ENCODE results near the gene CALN1. TPM values are rescaled to one million over a fixed set of nuclear protein-coding genes. Genes with fewer than 3 reads are reported as not detected.

Gene CALN1
- total RNA-seq, 2 donors from 2014 or later, result 4.3 to 6.9 TPM

GRCh38 chr7:72035266-72035665, 376.9 kb downstream of the CALN1 start:
- peaks cover 10% of the 10 kb centered on the region for H3K9me3 ChIP-seq (ENCODE audit: control insufficient read depth, low read length)
- H3K27ac Mint-ChIP-seq, result no peak overlapping the region
- no peaks in the 10 kb centered on the region for H3K27me3 Mint-ChIP-seq (ENCODE audit: insufficient read depth)
- no peaks in the 10 kb centered on the region for H3K9me3 Mint-ChIP-seq
- no peak for DNase-seq
- H3K4me3 Mint-ChIP-seq, result no peak overlapping the region
- H3K27me3 ChIP-seq (ENCODE audit: control insufficient read depth, insufficient read depth, low read length, poor library complexity, severe bottlenecking), result no peaks in the 10 kb centered on the region
- no peaks in the 10 kb centered on the region for H3K36me3 Mint-ChIP-seq (ENCODE audit: low read depth)
- no peaks in the 10 kb centered on the region for H3K4me1 Mint-ChIP-seq
- no peaks in the 10 kb centered on the region for H3K36me3 ChIP-seq (ENCODE audit: control insufficient read depth, insufficient read depth, low read length)
- H3K27ac ChIP-seq (ENCODE audit: low read depth, low read length), result no peak overlapping the region
- no peaks in the 10 kb centered on the region for H3K4me1 ChIP-seq (ENCODE audit: control insufficient read depth, insufficient read depth, low read length)
- TF ChIP-seq, protein P1, sequence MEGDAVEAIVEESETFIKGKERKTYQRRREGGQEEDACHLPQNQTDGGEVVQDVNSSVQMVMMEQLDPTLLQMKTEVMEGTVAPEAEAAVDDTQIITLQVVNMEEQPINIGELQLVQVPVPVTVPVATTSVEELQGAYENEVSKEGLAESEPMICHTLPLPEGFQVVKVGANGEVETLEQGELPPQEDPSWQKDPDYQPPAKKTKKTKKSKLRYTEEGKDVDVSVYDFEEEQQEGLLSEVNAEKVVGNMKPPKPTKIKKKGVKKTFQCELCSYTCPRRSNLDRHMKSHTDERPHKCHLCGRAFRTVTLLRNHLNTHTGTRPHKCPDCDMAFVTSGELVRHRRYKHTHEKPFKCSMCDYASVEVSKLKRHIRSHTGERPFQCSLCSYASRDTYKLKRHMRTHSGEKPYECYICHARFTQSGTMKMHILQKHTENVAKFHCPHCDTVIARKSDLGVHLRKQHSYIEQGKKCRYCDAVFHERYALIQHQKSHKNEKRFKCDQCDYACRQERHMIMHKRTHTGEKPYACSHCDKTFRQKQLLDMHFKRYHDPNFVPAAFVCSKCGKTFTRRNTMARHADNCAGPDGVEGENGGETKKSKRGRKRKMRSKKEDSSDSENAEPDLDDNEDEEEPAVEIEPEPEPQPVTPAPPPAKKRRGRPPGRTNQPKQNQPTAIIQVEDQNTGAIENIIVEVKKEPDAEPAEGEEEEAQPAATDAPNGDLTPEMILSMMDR (conservative IDR thresholded peaks at IDR 0.05), result no peak
- 92 to 100% methylated on average over 1 of the region's 1 CpG for WGBS, 2 experiments (ENCODE audit: insufficient coverage in 1 of 2, insufficient read length in 1 of 2)
- H3K4me3 ChIP-seq (ENCODE audit: low read length), result no peak overlapping the region
- no peak overlapping the region for H3K9ac ChIP-seq (ENCODE audit: extremely low read depth, low read length, poor library complexity, severe bottlenecking)

DNA sequence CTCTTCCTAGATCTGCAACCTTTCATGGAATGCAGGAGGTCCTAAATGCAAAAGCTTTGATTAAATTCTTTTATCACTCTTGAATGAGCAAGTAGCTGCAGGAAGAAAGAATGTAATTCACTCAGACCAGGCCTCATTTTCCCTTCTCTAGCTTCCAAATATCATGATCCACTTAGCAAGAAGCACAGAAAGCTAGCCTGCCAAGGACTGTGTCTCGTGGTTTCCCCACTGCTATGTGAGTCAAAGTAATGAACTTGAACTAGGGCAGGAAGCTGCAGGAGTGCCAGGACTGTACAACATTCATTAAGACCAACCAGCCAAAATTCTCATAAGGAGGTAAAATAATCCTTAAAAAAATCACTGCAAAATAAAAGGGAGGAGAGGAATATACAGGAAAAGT, 379.2 kb downstream of the CALN1 start:
- Mint-ChIP-seq H3K27me3 (ENCODE audit: insufficient read depth) (no peaks in the 10 kb centered on the region), H3K4me1 (no peaks in the 10 kb centered on the region), H3K27ac (no peak overlapping the region), H3K9me3 (peaks cover 14% of the 10 kb centered on the region), H3K4me3 (no peak overlapping the region), H3K36me3 (ENCODE audit: low read depth) (peaks cover 2% of the 10 kb centered on the region)
- no peaks in the 10 kb centered on the region for H3K27me3 ChIP-seq (ENCODE audit: control insufficient read depth, insufficient read depth, low read length, poor library complexity, severe bottlenecking)
- H3K9ac ChIP-seq (ENCODE audit: extremely low read depth, low read length, poor library complexity, severe bottlenecking), result no peak overlapping the region
- no peaks in the 10 kb centered on the region for H3K4me1 ChIP-seq (ENCODE audit: control insufficient read depth, insufficient read depth, low read length)
- TF ChIP-seq, protein P1 (conservative IDR thresholded peaks at IDR 0.05), result no peak
- H3K36me3 ChIP-seq (ENCODE audit: control insufficient read depth, insufficient read depth, low read length), result no peaks in the 10 kb centered on the region
- H3K9me3 ChIP-seq (ENCODE audit: control insufficient read depth, low read length), result peaks cover 25% of the 10 kb centered on the region
- H3K4me3 ChIP-seq (ENCODE audit: low read length), result no peak overlapping the region
- WGBS, 2 experiments (ENCODE audit: insufficient coverage in 1 of 2, insufficient read length in 1 of 2), result 85% methylated on average over 1 of the region's 1 CpG; no CpG with 5 or more reads in 1 of the 2 experiments
- DNase-seq, result no peak
- H3K27ac ChIP-seq (ENCODE audit: low read depth, low read length), result no peak overlapping the region

DNA sequence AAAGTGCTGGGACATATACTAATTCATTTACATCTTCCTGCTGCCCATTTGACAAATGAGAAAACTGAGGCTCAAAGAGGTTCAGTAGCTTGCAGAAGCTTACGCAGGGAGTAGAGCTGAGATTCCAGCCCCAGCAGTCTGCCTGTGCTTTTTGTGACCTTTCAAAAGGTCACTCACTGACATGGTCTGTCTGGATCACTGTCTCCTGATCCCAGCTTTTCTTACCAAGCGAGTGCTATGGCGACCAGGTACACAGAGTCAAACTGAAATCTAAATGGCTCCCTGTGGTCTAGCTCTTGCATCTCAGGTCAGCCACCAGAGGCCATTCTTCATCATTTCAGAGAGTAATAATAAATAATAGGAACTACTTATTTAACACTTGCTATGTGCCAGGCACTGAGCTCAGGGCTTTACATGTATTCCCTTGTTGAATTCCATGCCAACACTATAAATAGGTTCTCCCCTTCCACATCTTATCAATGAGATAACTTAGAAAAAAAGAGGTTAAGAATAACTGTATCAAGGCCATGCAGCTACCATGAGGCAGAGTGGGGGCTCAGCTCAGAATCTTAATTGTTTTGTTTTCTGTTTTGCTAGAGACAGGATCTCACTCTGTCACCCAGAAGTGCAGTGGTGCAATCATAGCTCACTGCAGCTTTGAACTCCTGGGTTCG, 381.0 kb downstream of the CALN1 start:
- WGBS, 2 experiments (ENCODE audit: insufficient coverage in 1 of 2, insufficient read length in 1 of 2), result 95 to 100% methylated on average over 2 to 4 of the region's 4 CpGs
- no peaks in the 10 kb centered on the region for H3K36me3 ChIP-seq (ENCODE audit: control insufficient read depth, insufficient read depth, low read length)
- Mint-ChIP-seq H3K4me1 (no peaks in the 10 kb centered on the region), H3K9me3 (peaks cover 15% of the 10 kb centered on the region), H3K4me3 (no peak overlapping the region), H3K27ac (no peak overlapping the region), H3K27me3 (ENCODE audit: insufficient read depth) (no peaks in the 10 kb centered on the region), H3K36me3 (ENCODE audit: low read depth) (peaks cover 2% of the 10 kb centered on the region)
- H3K27ac ChIP-seq (ENCODE audit: low read depth, low read length), result no peak overlapping the region
- H3K4me1 ChIP-seq (ENCODE audit: control insufficient read depth, insufficient read depth, low read length), result no peaks in the 10 kb centered on the region
- TF ChIP-seq, protein P1 (conservative IDR thresholded peaks at IDR 0.05), result no peak
- no peak for DNase-seq
- H3K9me3 ChIP-seq (ENCODE audit: control insufficient read depth, low read length), result peaks cover 19% of the 10 kb centered on the region
- H3K9ac ChIP-seq (ENCODE audit: extremely low read depth, low read length, poor library complexity, severe bottlenecking), result no peak overlapping the region
- no peaks in the 10 kb centered on the region for H3K27me3 ChIP-seq (ENCODE audit: control insufficient read depth, insufficient read depth, low read length, poor library complexity, severe bottlenecking)
- no peak overlapping the region for H3K4me3 ChIP-seq (ENCODE audit: low read length)

Measured in endodermal cell (in vitro differentiated cells).